GM12878 (cell line): ENCODE data around the gene CRAT.

Experiments used
- PBX3 ChIP-seq: IDR thresholded peaks from 2 replicates; pipeline ENCODE4 v1.6.1; 2011; ENCODE audit warnings: mild to moderate bottlenecking, low read depth, low read length, moderate library complexity; ENCODE audit not compliant: insufficient replicate concordance
- PRDM15 ChIP-seq: fragments of 450-650 bp; formaldehyde crosslinking; IDR thresholded peaks from 2 replicates; pipeline ENCODE4 v1.4.0; 2020; ENCODE audit warnings: mild to moderate bottlenecking, moderate library complexity
- REST ChIP-seq: IDR thresholded peaks from 2 replicates; pipeline ENCODE4 v1.6.1; 2012; ENCODE audit warnings: mild to moderate bottlenecking, low read depth, low read length
- SMC3 ChIP-seq: IDR thresholded peaks from 2 replicates; pipeline ENCODE4 v1.6.1; 2011; ENCODE audit warnings: low read length, improper control_type of control experiment, borderline replicate concordance

- TF ChIP-seq SMC3 = no peak
- no peak for TF ChIP-seq PRDM15 (CRISPR knock-in tag)
- no peak for TF ChIP-seq PBX3
- TF ChIP-seq REST = no peak
Observed at GRCh38 chr9:129154866-129155477, 44.4 kb upstream of the CRAT start.
